ENCODE results near the gene PATJ.

- no peak for TF ChIP-seq E2F1 (CRISPR knock-in tag; IDR thresholded peaks at IDR 0.05)
- TF ChIP-seq POLR2A (IDR thresholded peaks at IDR 0.05; ENCODE audit: insufficient read depth in 1 of 2, low read depth in 2 of 2, low read length in 2 of 2), result no peak
- TF ChIP-seq HNF4A (CRISPR knock-in tag; IDR thresholded peaks at IDR 0.05), result no peak
- no peak for TF ChIP-seq JUND (CRISPR knock-in tag; IDR thresholded peaks at IDR 0.05)
- TF ChIP-seq ETV6 (CRISPR knock-in tag; conservative IDR thresholded peaks at IDR 0.05), result no peak
- TF ChIP-seq NR2C2 (CRISPR knock-in tag; IDR thresholded peaks at IDR 0.05; ENCODE audit: borderline replicate concordance), result no peak
- no peak for TF ChIP-seq ESRRA (CRISPR knock-in tag; IDR thresholded peaks at IDR 0.05; ENCODE audit: low read depth)
Observed at GRCh38 chr1:61875198-61875597, 132.9 kb downstream of the PATJ start.
